NCI-H1930 (cell line): Measurements from ENCODE around the gene PRPH.
"Not testable (repeated sequence)": the region's sequence is repeated elsewhere in the genome, so short reads cannot be mapped to it uniquely, and the experiment has no call there.

Experiments used
- DNase-seq, 2 experiments: peaks; one replicate each; lab custom pipeline; 2025; lab: John Stamatoyannopoulos, UW

The PRPH gene

DNA sequence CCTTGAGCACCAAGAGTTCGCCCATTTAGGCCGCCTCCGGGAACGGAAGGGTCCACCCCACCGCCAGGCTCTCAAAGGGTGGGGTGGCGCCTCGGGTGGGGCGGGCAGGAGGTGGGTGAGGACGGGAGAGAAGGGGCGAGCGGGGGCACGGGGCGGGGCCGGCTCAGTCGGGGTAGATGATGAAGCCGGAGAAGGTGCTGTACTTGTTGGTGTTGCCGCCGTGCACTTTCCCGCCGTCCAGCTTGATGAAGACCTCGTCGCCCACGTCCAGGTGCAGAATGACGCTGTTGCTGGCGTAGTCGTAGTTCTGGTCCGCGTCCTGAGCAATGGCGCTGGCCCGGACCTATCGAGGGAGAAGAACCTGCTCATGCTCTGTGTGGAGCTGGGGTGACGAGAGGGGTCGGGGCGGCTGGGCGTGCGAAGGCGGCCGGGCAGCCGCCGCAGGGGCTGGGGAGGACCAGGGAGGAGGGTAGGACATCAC lies 38.0 kb downstream of the PRPH start:
- no peak for DNase-seq

DNA sequence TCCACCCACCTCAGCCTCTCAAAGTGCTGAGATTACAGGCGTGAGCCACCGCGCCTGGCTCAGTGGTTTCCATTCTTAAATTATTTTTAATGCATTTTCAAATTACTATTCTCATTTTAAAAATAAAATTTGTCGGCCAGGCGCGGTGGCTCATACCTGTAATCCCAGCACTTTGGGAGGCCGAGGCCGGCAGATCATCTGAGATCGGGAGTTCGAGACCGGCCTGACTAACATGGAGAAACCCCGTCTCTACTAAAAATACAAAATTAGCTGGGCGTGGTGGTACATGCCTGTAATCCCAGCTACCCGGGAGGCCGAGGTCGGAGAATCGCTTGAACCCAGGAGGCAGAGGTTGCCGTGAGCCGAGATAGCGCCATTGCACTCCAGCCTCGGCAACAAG lies 38.8 kb downstream of the PRPH start:
- not testable (repeated sequence) for DNase-seq

GRCh38 chr12:49334226-49334625 lies 39.3 kb downstream of the PRPH start:
- no peak for DNase-seq

DNA sequence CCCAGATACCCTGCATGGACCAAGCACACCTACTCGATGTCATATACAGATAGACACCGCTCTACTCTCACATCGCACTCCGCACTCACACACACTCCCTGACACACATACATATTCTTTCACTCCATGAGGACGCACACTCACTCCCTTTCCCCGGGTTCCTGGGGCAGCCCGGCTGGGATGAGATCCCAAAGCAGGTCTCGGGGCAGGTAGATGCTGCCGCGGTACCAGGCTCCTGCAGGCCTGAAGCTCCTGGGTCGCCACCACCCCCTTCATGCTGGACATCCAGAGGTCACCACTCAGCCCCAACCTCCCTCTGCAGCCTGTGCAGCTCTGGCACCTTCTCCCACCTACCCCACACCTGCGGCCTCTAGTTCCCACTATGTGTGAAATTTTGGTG lies 39.7 kb downstream of the PRPH start:
- no peak for DNase-seq

- no peak for DNase-seq
Observed at GRCh38 chr12:49335118-49335954, 40.4 kb downstream of the PRPH start.

GRCh38 chr12:49335955-49336644 lies 41.2 kb downstream of the PRPH start:
- DNase-seq = no peak

DNA sequence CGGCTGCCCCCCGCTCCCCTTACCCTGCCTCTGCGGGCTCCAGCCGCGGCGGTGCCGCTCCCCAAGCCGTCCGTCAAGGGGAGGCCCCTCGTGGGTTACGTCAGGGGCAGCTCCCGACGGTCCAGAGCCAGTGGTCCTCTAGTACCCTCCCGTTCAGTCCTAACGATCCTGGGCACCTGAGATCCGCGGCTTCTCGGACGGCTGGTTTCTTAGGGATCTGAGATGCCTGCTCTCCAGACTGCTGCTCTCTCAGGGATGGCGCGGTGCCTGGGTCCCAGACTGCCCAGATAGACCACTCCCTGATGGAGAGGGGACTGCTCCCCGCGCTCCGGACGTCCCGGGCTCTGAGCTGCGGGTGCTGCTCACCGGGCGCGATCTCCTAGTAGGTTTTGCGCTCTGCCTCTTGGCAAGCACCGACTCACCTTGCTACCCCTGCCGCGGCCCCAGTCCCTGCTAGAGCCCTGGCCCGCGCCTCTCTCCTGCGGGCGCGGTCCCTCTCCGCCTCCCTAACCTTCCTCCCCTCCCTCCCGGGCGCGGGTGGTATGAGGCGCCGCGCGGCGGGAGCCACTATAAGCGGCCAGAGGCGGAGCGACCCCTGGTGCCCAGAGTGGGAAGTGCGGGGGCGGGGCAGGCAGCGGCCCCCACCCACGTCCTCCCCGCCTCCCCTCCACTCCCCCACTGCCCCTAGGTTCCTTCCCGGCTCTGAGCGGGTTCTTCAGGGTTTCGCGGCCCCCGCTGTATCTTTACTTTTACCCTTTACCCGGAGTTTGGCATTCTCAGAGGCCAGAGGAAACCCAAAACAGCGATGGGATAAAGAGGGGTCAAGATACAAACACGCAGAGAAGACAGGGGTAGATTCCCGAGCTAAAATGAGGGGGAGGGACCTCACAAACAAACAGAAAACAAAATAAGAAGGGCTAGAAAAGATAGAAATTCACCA lies 42.0 kb downstream of the PRPH start, which contains the start of gene C1QL4:
Gene C1QL4 (minus strand): TSS at position 544 of the 940 bp plus-strand sequence. CDS start 711 bp downstream, outside the sequence.
- DNase-seq = peak; percentile 65 to 76

- no peak for DNase-seq
Observed at GRCh38 chr12:49338830-49339463, 44.0 kb downstream of the PRPH start.

DNA sequence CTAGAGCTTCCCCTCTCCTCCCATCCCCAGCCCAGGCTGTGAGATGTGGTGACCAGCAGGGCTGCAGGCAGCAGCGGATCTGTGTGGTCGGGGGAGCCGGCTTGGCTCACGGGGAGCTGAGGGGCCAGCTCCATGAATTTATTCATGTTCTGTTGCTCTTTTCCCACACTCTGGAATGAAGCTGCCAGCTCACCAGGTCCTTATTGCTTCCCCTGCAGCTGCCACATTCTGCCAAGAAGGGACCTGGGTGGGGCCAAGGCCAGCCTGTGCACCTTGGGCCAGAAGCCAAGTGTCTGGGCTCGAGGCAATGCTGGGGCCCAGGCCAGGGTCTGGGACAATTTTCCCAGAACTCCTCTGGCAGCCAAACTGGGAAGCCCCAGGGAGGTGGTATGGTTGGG lies 44.5 kb downstream of the PRPH start:
- DNase-seq = no peak

DNA sequence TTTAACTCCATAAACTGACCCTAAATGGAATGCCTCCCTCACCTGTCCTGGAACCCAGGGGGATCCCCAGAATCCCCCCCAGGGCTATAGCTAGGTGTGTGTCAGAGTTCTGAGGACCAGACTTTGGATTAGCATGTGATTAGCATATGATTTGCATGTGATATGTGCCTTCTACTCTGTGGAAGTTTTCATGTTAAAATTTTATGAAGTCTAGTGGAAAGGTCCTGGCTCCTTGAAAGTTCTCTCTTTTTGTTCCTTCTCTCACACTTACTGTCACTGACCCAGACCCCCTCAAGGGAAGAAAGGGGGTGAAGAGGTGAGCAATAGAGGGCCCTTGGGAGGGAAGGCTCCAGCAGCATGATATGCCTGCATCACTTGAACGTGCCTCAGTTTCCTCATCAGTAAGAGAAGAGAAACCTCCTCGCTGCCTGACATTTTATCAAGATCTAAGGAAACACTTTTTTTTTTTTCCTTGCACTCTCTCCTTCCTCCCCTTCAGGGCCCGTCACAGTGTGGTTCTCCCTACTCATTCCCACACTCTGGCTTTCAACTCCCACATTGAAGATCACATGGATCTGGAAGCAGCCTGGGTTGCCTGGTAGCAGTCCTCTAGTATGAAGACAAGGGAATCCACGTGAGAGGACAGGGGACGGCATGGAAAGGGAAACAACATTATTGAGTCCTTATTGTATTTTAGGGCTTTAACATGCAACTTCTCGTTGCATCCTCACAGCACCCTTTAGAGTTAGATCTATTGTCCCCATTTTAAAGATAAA lies 45.3 kb downstream of the PRPH start:
- no peak for DNase-seq

DNA sequence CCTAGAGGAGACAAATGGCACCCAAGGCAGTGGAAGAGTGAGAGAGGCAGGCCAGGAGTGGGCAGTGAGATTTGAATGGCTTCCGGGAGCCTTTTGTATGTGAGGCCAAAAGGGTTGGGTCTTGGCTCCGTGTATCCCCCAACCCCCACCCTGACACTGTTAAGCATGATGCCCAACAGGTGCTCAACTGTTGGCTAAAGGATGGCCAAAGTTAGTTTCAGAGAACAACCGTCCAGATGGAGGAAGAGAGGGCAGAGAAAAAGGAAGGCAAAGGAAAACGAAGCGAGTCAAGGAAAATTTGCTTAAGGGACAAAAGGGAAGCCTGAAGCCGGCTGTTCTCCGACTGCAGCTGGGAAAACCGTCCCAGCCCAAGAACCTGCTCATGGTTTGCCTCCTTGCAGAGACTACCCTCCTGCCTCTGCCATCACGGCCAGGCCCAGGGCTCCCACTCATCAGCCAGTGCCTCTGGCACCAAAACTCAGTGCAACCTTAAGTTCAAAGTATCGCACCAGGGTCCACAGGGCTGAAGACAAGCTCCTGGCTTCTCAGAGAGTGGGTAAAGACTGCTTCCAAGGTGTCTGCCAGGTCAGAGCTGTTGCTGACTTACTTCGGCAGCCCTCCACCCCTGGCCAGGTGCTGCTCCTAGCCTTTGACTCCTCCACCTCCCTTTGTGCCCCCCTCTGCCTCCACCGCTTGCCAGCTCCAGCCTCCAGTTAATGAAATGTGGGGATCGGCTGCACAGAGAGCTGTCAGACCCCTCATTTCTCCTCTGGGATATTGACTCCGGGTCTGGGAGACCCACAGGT lies 46.2 kb downstream of the PRPH start:
- DNase-seq = no peak

DNA sequence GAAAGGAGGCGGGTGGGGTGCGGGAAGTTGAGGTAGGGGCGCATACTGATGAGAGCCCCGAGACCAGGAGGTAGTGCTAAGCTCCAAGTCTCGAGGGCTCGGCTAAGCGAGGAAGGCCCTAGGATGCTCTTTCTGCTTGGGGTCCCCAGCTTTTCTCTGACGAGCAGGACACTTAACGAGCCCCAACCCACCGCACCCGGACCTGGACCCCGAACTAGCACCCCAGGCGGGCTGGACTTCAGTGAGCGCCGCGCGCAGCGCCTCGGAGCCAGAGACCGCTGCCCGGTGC lies 46.8 kb downstream of the PRPH start:
- no peak for DNase-seq

DNA sequence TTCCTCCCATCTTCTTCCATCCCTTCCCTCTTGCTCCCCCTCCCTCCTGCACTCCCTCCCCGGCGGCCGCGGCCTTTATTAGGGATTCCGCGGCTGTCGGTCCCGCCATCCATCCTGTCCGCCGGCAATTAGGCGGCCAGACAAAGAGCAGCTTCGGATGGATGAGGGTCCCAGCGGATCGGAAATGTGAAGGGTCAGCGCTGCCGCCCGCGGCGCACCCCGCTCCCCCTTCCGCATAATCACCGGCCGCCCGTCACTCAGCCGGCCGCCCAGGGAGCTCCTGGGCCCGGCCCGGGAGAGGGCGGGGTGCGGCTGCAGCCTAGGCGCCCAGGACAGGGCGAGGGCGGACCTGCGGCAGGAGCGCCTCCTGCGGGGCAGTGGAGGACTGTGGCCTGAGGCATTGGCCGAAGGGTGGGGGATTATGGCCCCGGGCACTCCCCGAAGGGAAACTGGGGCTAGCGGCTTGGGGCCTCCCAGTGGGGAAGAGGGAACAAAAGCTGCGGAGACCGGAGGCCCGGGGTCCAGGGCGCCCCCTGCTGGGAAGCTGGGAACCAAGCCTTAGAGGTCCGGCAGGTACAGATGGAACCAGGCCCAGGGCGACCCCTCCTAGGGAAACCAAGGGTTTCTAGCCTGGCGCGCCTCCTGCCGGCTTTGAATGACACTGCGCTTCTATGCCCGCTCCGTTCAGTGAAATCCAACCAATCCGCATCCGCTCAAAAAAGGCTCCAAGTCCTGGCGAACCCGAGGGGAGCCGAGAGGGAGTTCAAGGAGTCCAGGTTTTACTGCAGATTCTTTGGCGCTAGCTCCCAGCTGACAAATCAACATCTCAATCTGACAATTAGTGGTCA lies 47.3 kb downstream of the PRPH start:
- peak; percentile 87 to 90 for DNase-seq

GRCh38 chr12:49342914-49343731 lies 48.2 kb downstream of the PRPH start:
- no peak for DNase-seq

DNA sequence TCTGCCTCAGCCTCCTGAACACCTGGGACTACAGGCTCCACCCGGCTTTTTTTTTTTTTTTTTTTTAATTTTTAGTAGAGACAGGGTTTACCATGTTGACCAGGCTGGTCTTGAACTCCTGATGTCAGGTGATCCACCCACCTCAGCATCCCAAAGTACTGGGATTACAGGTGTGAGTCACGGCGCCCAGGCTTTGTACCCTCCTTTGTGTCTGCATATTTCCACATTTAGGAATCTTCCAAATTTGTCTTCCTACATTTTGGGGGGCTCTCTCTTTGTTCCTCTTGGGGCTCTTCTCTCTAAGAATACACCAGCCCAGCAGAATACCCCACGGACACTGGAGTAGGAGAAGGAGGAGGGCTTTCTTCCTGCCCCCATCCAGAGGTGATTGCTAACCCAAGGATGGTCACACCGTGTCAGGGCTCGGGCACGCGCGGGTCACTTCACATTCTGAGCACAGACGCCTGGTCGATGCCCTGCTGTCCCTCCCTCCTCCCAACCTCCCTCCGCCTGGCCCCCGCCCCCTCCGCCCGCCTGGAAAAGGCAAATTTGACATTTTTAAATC lies 49.6 kb downstream of the PRPH start:
- no peak for DNase-seq

DNA sequence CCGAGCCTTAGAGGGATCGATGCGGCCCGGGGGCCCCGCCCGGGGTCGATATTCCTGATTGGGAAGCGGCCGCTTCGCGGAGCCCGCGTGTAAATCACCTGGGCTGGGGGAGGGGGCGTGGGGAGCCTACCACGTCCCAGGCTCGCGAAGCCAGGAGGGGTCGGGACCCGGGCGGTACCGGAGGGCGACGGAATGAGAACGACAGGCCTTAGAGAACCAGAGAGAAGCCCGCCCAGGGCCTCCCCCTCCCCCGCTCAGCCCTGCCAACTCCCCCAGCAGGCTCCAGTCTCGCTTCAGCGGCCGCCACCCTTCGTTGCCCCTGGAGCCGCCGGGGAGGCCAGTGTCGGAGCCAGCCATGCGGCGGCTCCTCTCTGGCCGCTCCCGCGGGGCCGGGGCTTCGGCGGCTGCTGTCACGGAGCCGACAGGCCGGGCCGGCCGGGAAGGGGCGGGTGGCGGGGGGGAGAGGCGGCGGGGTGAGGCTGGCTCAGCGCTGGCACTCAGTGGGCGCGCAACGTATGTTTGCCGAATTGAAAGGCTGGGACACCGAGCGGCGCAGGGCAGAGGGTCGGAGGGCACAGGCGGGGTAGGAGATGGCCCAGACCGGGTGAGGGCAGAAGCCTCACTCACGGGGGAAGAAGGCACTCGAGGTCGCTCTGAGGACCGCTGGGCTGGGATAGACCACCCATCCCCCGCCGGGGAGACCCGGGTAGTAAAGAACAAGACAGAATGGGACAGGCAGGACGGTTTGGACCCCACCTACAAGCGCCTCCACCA lies 50.3 kb downstream of the PRPH start:
- DNase-seq = peak in 1 of 2 experiments; percentile 34
